SK-N-MC (cell line): Measurements from ENCODE around the gene PDE11A.
A peak's percentile ranks its signal among the peaks of the same experiment; 100 is the strongest.

ENCODE experiments used
- DNase-seq: peaks from one replicate; pipeline ENCODE4 v3.0.0-alpha.2; 2011; ENCODE audit warnings: low read depth, low spot score
- H3K27ac ChIP-seq: fragments of 200-600 bp; sonication (generic); 2 replicates; pipeline ENCODE4 v1.5.1; 2016; ENCODE audit warnings: mixed run types
- H3K36me3 ChIP-seq: fragments of 200-600 bp; sonication (generic); 2 replicates; pipeline ENCODE4 v1.6.1; 2017; ENCODE audit warnings: antibody characterized with exemption, low read length, mixed read lengths; ENCODE audit not compliant: insufficient read depth
- H3K4me3 ChIP-seq: fragments of 200-600 bp; sonication (generic); 2 replicates; pipeline ENCODE4 v1.5.1; 2016
- H3K9ac ChIP-seq: fragments of 200-600 bp; sonication (generic); 2 replicates; pipeline ENCODE4 v1.8.0; 2017; ENCODE audit warnings: mixed run types, mixed read lengths; ENCODE audit not compliant: insufficient read length
- H3K9me3 ChIP-seq: fragments of 200-600 bp; sonication (generic); 2 replicates; pipeline ENCODE4 v1.6.1; 2017; ENCODE audit warnings: low read depth, mild to moderate bottlenecking, antibody characterized with exemption, low read length, moderate library complexity, mixed read lengths
- EZH2 ChIP-seq: fragments of 200-600 bp; sonication (generic); IDR thresholded peaks from one replicate; pipeline ENCODE4 v1.6.1; 2017; ENCODE audit warnings: antibody characterized with exemption
- FOXP2 ChIP-seq: optimal IDR thresholded peaks from 2 replicates; pipeline ENCODE3; 2011; ENCODE audit warnings: mild to moderate bottlenecking, moderate library complexity; ENCODE audit not compliant: insufficient read depth; ENCODE audit errors: extremely low read length, control extremely low read depth
- POLR2AphosphoS5 ChIP-seq: IDR thresholded peaks from 2 replicates; pipeline ENCODE4 v1.6.1; 2012; ENCODE audit warnings: mild to moderate bottlenecking, low read depth, low read length, borderline replicate concordance

Gene PDE11A

GRCh38 chr2:178072383-178073301, at the start of gene PDE11A:
TSS of gene PDE11A (minus strand) at chr2:178072777. CDS start at chr2:178072437, 340 bp downstream.
- peak within 1 kb of the TSS; percentile 79 for H3K4me3 ChIP-seq
- no peak for DNase-seq
- no peaks in the 10 kb centered on the region for H3K9me3 ChIP-seq
- no peaks in the 10 kb centered on the region for H3K36me3 ChIP-seq
- no peak for TF ChIP-seq FOXP2
- no peak for TF ChIP-seq POLR2AphosphoS5
- no peak within 1 kb of the TSS for H3K27ac ChIP-seq
- H3K9ac ChIP-seq = peak within 1 kb of the TSS; percentile 48

- Histone ChIP-seq H3K27ac (no peak overlapping the region), H3K9me3 (no peaks in the 10 kb centered on the region), H3K9ac (no peak overlapping the region), H3K36me3 (peaks cover 27% of the 10 kb centered on the region), H3K4me3 (no peak overlapping the region)
- no peak for DNase-seq
- TF ChIP-seq EZH2 = no peak
- TF ChIP-seq POLR2AphosphoS5 = no peak
- no peak for TF ChIP-seq FOXP2
Observed at GRCh38 chr2:178119179-178119922, 46.8 kb upstream of the PDE11A start.

DNA sequence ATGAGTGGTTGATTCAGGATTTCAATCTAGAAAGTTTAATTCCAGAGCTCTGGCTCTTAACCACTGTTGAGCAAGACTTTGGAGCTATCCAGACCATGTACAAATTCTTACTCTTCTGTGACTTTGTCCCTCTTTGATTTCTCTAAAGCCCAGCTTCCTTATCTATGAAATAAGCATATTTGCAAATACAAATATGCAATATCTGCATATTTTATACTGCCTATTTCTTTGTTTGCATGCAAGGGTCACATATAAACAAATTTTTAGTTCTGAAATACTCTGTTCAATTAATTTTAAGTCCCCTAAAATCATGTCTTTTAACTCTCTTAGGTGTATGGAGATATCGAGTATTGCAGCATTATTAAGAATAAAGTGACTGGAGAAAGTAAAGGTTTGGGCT, 45.1 kb upstream of the PDE11A start:
- Histone ChIP-seq H3K4me3 (no peak overlapping the region), H3K9me3 (no peaks in the 10 kb centered on the region), H3K9ac (no peak overlapping the region), H3K27ac (no peak overlapping the region), H3K36me3 (peaks cover 21% of the 10 kb centered on the region)
- TF ChIP-seq EZH2 (no peak), FOXP2 (no peak), POLR2AphosphoS5 (no peak)
- DNase-seq = no peak

DNA sequence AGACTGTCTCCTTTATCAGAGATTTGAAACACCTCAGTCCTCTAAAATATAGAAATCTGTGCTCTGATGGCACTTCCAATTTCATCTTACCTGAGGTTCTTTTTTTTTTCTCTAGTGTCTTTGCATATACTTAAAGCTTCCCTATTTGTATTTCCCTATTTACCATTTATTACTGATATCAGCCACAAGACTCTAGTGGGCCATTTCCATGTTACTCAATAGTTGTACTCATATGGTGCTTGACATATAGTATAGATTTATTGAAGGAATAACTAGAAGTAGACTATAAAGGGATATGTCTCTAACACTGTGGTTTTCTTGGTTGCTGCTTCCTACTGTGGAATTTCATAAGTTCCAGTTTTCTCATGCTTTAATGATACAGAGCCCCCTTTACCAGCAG, 42.7 kb upstream of the PDE11A start:
- Histone ChIP-seq H3K4me3 (no peak overlapping the region), H3K9ac (no peak overlapping the region), H3K9me3 (no peaks in the 10 kb centered on the region), H3K36me3 (peaks cover 12% of the 10 kb centered on the region; the same call in 1 of the 2 replicates), H3K27ac (no peak overlapping the region)
- TF ChIP-seq POLR2AphosphoS5 (no peak), EZH2 (no peak), FOXP2 (no peak)
- DNase-seq = no peak

GRCh38 chr2:178114462-178114861, 41.9 kb upstream of the PDE11A start:
- no peak for DNase-seq
- TF ChIP-seq FOXP2 = no peak
- TF ChIP-seq POLR2AphosphoS5 = no peak
- Histone ChIP-seq H3K4me3 (no peak overlapping the region), H3K27ac (no peak overlapping the region), H3K36me3 (peaks cover 12% of the 10 kb centered on the region; the same call in 1 of the 2 replicates), H3K9ac (no peak overlapping the region), H3K9me3 (no peaks in the 10 kb centered on the region)

- DNase-seq = peak; percentile 83
- no peak within 1 kb of the TSS for H3K27ac ChIP-seq
- no peak for TF ChIP-seq FOXP2
- no peak for TF ChIP-seq EZH2
- TF ChIP-seq POLR2AphosphoS5 = peak; percentile 87
- peak within 1 kb of the TSS; percentile 92 for H3K4me3 ChIP-seq
- 0 out of 2 replicates have a peak, but pooled peaks cover 6% of the 10 kb centered on the region for H3K36me3 ChIP-seq
- H3K9ac ChIP-seq = peak within 1 kb of the TSS; percentile 80
- no peaks in the 10 kb centered on the region for H3K9me3 ChIP-seq
Observed at GRCh38 chr2:178112202-178113152, 39.9 kb upstream of the PDE11A start, which contains the start of gene RBM45. TSS of gene RBM45 (plus strand) at chr2:178112437. CDS start at chr2:178112547, 110 bp downstream.

DNA sequence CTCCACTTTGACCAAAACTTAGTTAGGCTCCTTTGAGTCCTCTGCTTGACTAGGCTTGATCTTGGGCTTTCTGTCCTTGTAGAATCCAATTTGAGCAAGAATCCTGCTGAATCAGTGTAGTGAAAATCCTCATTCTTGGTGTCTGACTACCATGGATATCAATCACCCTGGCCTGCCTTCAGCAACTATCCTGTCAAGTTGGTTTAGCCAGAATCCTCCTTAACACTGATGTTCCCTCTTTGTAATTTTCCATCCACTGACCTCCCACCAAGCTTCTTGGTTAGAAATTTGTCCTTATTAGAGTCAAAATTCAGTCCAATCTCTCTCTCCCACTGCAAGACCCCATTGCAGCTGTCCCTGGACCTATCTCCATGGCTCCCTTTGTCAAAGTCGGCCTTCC, 39.2 kb upstream of the PDE11A start:
- H3K27ac ChIP-seq = no peak overlapping the region
- TF ChIP-seq POLR2AphosphoS5 = no peak
- TF ChIP-seq FOXP2 = no peak
- TF ChIP-seq EZH2 = no peak
- H3K36me3 ChIP-seq = 0 out of 2 replicates have a peak, but pooled peaks cover 6% of the 10 kb centered on the region
- no peak for DNase-seq
- peak overlapping the region; percentile 92 for H3K4me3 ChIP-seq
- H3K9me3 ChIP-seq = no peaks in the 10 kb centered on the region
- no peak overlapping the region for H3K9ac ChIP-seq
